VCaP (cell line): ENCODE data around the gene SRSF4.

Experiments used
- H3K27ac ChIP-seq: fragments of 450-650 bp; 2 replicates; pipeline ENCODE4 v1.5.1; 2017
- CTCF ChIP-seq: fragments of 450-650 bp; conservative IDR thresholded peaks from 2 replicates; pipeline ENCODE4 v1.5.1; 2017; ENCODE audit warnings: mild to moderate bottlenecking, moderate library complexity

SRSF4 gene

DNA sequence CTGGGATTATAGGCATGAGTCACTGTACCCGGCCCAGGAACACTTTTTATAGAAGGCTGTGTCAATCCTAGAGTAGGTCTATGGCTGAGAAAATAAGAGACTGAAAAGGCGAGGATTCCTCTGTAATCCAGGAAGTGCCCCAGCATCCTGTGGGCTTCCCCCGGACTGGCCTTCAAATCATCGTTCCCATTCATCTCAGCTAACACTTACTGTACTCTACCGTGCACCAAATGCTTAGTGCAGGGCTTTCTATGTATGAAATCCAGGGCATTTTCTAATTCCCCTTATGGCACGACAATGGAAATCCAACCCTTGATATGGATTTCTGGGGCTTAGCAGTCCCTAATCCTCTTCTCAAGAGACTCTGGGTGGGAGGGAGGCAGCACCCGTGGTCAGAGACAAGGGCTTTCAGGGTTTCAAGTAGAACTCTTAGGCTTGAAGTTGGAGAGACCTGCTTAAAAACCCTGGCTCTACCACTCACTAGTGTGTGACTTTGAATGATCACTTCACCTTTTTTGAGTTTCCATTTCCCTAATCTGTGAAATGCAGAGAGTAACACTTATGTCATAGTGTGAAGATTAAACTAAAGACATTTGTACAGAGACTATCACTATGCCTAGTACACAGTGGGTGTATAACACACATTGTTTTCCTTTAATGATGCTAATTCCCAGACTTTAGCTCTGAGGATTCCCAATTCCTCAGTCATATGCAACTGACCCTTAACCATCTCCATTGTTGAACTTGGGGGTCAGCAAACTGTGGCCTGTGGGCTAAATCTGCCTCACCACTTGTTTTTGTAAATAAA, 28.8 kb upstream of the SRSF4 start:
- no peak overlapping the region for H3K27ac ChIP-seq
- TF ChIP-seq CTCF = no peak

DNA sequence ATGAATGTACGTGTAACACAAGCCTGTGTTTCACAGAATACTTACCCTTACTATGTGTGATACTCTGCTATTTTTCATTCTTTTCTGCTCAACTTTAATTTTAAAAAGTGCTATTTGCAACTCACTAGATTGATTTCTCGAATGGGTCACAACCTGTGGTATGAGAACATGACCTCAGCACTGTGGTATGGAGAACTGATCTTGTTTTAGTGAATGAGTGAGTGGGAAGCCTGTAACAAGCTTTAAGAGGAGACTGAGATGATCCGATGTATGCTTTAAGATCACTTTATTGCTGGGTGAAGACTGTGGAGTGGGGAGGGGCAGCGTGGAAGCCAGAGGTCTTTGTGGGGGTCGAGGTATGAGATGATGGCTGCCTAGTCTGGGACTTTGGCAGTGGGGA, 27.5 kb upstream of the SRSF4 start:
- no peak for TF ChIP-seq CTCF
- H3K27ac ChIP-seq = no peak overlapping the region

DNA sequence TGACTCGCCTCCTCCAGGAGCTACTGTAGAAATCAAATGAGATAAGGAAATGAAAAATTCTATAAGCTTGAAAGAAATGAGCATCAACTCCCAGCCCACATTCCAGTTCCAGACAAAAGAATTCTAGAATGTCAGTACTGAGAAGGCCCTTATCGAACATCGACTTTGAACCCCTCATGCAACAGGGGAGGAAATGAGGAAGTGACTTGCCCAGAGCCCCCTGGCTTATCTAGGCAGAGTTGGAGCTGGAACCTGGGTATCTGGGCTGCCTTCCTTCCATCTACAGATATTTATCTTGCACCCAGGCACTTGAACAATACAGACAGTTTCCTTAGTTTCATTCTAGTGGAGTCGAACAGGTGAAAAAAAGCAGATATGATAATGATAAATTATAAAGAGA, 26.7 kb upstream of the SRSF4 start:
- H3K27ac ChIP-seq = no peak overlapping the region
- no peak for TF ChIP-seq CTCF

DNA sequence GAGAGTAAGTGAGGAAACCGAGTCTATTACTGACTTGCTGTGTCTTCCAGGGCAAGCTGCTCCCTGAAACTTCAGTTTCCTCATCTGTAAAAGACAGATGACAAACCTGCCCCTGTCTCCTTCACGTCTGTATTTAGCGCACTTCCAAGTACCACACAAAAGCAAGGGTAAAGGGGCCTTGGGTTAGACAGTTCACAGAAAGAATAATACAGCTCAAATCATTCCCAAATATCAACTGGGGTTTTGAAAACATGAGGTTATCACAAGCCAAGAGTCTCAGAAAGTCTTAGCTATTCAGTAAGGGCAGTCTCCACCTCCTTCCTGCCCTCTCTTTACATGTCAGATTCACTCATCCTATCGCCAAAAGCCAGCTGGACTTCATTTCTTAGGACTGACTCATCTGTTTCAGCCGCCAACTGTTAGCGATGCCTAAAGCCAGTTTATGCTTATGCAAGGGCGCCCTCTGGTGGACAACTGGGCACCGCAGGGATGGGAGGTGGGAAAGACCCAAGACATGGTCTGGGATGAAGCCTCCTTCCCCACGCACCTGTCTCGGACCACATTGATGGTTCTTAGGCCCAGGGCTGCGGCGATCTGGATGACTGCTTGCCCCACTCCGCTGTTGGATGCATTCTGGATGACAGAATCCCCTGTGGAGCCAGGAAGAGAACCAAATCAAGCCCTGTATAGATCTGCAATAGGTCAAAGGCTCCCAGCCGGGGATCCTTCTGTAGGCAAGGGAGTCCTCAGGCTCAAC, 21.1 kb upstream of the SRSF4 start:
- H3K27ac ChIP-seq = peak overlapping the region; percentile 30; the same call in 1 of the 2 replicates
- TF ChIP-seq CTCF = peak; percentile 96

- no peak for TF ChIP-seq CTCF
- peak overlapping the region; percentile 30; the same call in 1 of the 2 replicates for H3K27ac ChIP-seq
Measured at GRCh38 chr1:29202053-29202452, 20.4 kb upstream of the SRSF4 start.

DNA sequence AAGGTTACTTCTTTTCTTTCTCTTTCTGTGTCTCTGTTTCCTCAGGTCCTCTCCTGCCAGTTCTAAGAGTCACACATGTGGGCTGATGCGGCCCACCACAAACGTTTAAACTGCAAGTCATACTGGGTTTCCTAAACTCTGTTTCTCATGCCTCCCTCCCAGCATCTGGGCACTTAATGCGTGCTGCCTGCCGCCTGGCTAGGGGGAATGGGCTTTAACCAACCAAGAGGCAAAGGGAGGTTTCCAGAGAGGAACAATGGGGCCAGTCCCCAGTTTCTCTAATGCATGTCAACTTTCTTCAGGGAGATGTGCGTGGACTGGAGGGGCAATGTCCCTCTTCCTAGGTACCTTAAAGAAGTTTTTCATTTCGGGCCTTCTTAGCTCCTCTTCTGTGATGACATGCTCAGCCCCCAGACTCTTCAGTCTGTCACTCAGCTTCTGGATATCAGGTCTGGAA, 19.9 kb upstream of the SRSF4 start:
- TF ChIP-seq CTCF = no peak
- H3K27ac ChIP-seq = no peak overlapping the region

GRCh38 chr1:29200906-29201594, 19.4 kb upstream of the SRSF4 start:
- TF ChIP-seq CTCF = no peak
- no peak overlapping the region for H3K27ac ChIP-seq
